Measurements from ENCODE around the gene PRUNE1.

The PRUNE1 gene

GRCh38 chr1:151008244-151009205, at the start of gene PRUNE1:
Gene PRUNE1 (plus strand): TSS chr1:151008449. CDS start chr1:151008633, 184 bp downstream.
- DNase-seq (ENCODE audit: low spot score): peak; percentile 91

GRCh38 chr1:150960646-150961045, 47.6 kb upstream of the PRUNE1 start:
- no peak for DNase-seq (ENCODE audit: low spot score)

GRCh38 chr1:150961756-150962155, 46.5 kb upstream of the PRUNE1 start:
- no peak for DNase-seq (ENCODE audit: low spot score)

GRCh38 chr1:150963321-150964163, 44.7 kb upstream of the PRUNE1 start:
- DNase-seq (ENCODE audit: low spot score): no peak

GRCh38 chr1:150964164-150964489, 44.1 kb upstream of the PRUNE1 start:
- no peak for DNase-seq (ENCODE audit: low spot score)

GRCh38 chr1:150965605-150966004, 42.6 kb upstream of the PRUNE1 start:
- DNase-seq (ENCODE audit: low spot score): no peak

- no peak for DNase-seq (ENCODE audit: low spot score)
These were observed 42.2 kb upstream of the PRUNE1 start for GRCh38 chr1:150966011-150966410.

- DNase-seq (ENCODE audit: low spot score): no peak
These were observed 40.3 kb upstream of the PRUNE1 start for GRCh38 chr1:150967936-150968335.

- DNase-seq (ENCODE audit: low spot score): no peak
These were observed 39.8 kb upstream of the PRUNE1 start for GRCh38 chr1:150968491-150968890.

GRCh38 chr1:150969626-150970025, 38.6 kb upstream of the PRUNE1 start:
- no peak for DNase-seq (ENCODE audit: low spot score)

GRCh38 chr1:150970808-150971582, 37.3 kb upstream of the PRUNE1 start:
- DNase-seq (ENCODE audit: low spot score): peak; percentile 88

GRCh38 chr1:150971583-150972416, 36.4 kb upstream of the PRUNE1 start:
- peak; percentile 62 for DNase-seq (ENCODE audit: low spot score)

GRCh38 chr1:150972417-150972940, 35.8 kb upstream of the PRUNE1 start:
- DNase-seq (ENCODE audit: low spot score): no peak

GRCh38 chr1:150973258-150973835, 34.9 kb upstream of the PRUNE1 start:
- no peak for DNase-seq (ENCODE audit: low spot score)

- no peak for DNase-seq (ENCODE audit: low spot score)
These were observed 34.2 kb upstream of the PRUNE1 start for GRCh38 chr1:150973836-150974579.

- DNase-seq (ENCODE audit: low spot score): peak; percentile 83
These were observed 33.4 kb upstream of the PRUNE1 start, which contains the start of gene CERS2 for GRCh38 chr1:150974580-150975478. Gene CERS2 (minus strand): TSS chr1:150974835. CDS start chr1:150969090, 5,745 bp downstream.

- no peak for DNase-seq (ENCODE audit: low spot score)
These were observed 31.8 kb upstream of the PRUNE1 start for GRCh38 chr1:150976401-150976821.

GRCh38 chr1:150976879-150977694, 31.2 kb upstream of the PRUNE1 start:
- DNase-seq (ENCODE audit: low spot score): no peak
